HCT116 (cell line): ENCODE measurements around the gene GLT6D1.

Experiments used
- CTCF ChIP-seq, 3 experiments: fragments of 200-600 bp in 1 of 3; sonication (generic) in 1 of 3; IDR thresholded peaks in 2 of 3; conservative IDR thresholded peaks in 1 of 3; 2 replicates each; pipeline ENCODE4 v1.5.1; 2012 to 2017; ENCODE audit warnings: low read depth in 2 of 3, low read length in 2 of 3, antibody characterized with exemption in 1 of 3, borderline replicate concordance in 1 of 3, control low read depth in 1 of 3, mild to moderate bottlenecking in 1 of 3, mixed read lengths in 1 of 3, mixed run types in 1 of 3, moderate library complexity in 1 of 3; ENCODE audit not compliant: insufficient read depth in 1 of 3
- ELF1 ChIP-seq: IDR thresholded peaks from 2 replicates; pipeline ENCODE4 v1.6.1; 2012; ENCODE audit warnings: low read depth, borderline replicate concordance
- EZH2 ChIP-seq: fragments of 200-600 bp; sonication (generic); IDR thresholded peaks from 2 replicates; pipeline ENCODE4 v1.6.1; 2017; ENCODE audit warnings: antibody characterized with exemption, mixed run types
- JUND ChIP-seq: IDR thresholded peaks from 2 replicates; pipeline ENCODE4 v1.6.1; 2012
- MAX ChIP-seq: IDR thresholded peaks from 2 replicates; pipeline ENCODE4 v1.6.1; 2012
- POLR2A ChIP-seq: IDR thresholded peaks from 2 replicates; pipeline ENCODE4 v1.7.0; 2011; ENCODE audit warnings: borderline replicate concordance; ENCODE audit not compliant: insufficient read depth, insufficient read length; ENCODE audit errors: extremely low read depth
- REST ChIP-seq: IDR thresholded peaks from 2 replicates; pipeline ENCODE4 v1.6.1; 2012; ENCODE audit warnings: low read depth

- TF ChIP-seq POLR2A (no peak), CTCF (IDR thresholded peaks at IDR 0.05 in 2 of 3, conservative IDR thresholded peaks at IDR 0.05 in 1 of 3; ENCODE audit: borderline replicate concordance in 1 of 3, insufficient read depth in 1 of 3, low read depth in 2 of 3, low read length in 2 of 3) (no peak), REST (no peak), MAX (no peak), EZH2 (no peak), JUND (no peak), ELF1 (no peak)
These were observed 30.4 kb downstream of the GLT6D1 start for GRCh38 chr9:135608999-135609317.
